SK-N-SH (cell line): ENCODE measurements around the gene ACAP3.

Source experiments
- CTCF ChIP-seq: fragments of 200-600 bp; sonication (generic); IDR thresholded peaks from 2 replicates; pipeline ENCODE4 v1.6.1; 2017; ENCODE audit warnings: antibody characterized with exemption, mild to moderate bottlenecking, moderate library complexity
- EZH2phosphoT487 ChIP-seq: fragments of 200-600 bp; sonication (generic); IDR thresholded peaks from 2 replicates; pipeline ENCODE4 v1.6.1; 2017; ENCODE audit warnings: low read depth, mixed run types, mild to moderate bottlenecking, antibody characterized with exemption, moderate library complexity, borderline replicate concordance
- FOSL2 ChIP-seq: IDR thresholded peaks from 2 replicates; pipeline ENCODE4 v1.4.0; 2012; ENCODE audit warnings: low read depth, mild to moderate bottlenecking, moderate library complexity, borderline replicate concordance
- GABPA ChIP-seq: IDR thresholded peaks from 2 replicates; pipeline ENCODE4 v1.4.0; 2012; ENCODE audit warnings: low read depth, mild to moderate bottlenecking
- JUND ChIP-seq: IDR thresholded peaks from 2 replicates; pipeline ENCODE4 v1.4.0; 2012
- MEF2A ChIP-seq: IDR thresholded peaks from 2 replicates; pipeline ENCODE4 v1.4.0; 2012; ENCODE audit warnings: low read depth, borderline replicate concordance
- MXI1 ChIP-seq: IDR thresholded peaks from 2 replicates; pipeline ENCODE4 v1.6.1; 2012; ENCODE audit warnings: mild to moderate bottlenecking, low read depth, low read length, improper control_type of control experiment
- NRF1 ChIP-seq: IDR thresholded peaks from 2 replicates; pipeline ENCODE4 v1.6.1; 2012; ENCODE audit warnings: low read depth, mild to moderate bottlenecking, low read length
- PBX3 ChIP-seq: IDR thresholded peaks from 2 replicates; pipeline ENCODE4; 2012
- POLR2AphosphoS5 ChIP-seq: IDR thresholded peaks from 2 replicates; pipeline ENCODE4 v1.6.1; 2012; ENCODE audit warnings: low read depth, low read length
- SMC3 ChIP-seq: IDR thresholded peaks from 2 replicates; pipeline ENCODE4 v1.6.1; 2012; ENCODE audit warnings: low read depth, low read length, improper control_type of control experiment
- TF ChIP-seq, protein P1 (sequence below): fragments of 150-350 bp; IDR thresholded peaks from 2 replicates; pipeline ENCODE4 v1.6.1; 2017; ENCODE audit warnings: antibody characterized with exemption, low read length, low read depth, borderline replicate concordance

DNA sequence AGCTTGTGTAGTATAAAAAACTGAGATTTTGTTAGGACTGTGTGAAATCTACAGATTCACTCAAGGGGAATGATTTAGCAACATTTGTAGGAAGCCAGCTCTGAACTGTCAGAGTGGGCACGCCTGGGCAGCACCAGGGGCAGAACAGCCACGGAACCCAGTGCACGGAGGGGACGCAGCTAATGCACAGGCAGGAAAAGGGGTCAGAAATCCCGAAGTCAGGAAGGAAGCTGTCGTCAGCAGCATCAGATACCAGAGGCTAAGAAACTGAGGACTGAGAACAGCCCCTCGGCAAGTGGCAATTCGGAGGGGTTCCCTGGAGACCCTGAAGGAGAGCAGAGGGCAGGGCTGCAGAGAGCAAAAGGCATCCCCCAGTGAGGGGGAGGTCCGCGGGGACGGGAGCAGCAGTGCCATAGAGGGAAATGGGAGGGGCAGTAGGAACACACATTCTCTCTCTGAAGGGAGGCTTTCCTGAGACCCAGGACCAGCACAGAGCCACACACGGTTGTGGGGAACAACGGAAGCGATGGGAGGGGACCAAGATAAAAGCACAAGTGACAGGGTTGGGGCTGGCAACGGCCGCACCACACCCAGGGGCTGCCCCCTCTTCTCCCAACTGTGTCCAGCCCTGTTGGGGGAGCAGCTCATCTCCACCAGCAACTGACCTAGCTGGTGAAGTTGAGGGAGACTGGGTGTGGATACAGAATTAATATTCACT lies 46.7 kb downstream of the ACAP3 start:
- TF ChIP-seq POLR2AphosphoS5, result no peak
- TF ChIP-seq CTCF, result no peak
- no peak for TF ChIP-seq PBX3
- no peak for TF ChIP-seq MXI1
- no peak for TF ChIP-seq FOSL2
- no peak for TF ChIP-seq GABPA
- no peak for TF ChIP-seq EZH2phosphoT487
- TF ChIP-seq, protein P1, sequence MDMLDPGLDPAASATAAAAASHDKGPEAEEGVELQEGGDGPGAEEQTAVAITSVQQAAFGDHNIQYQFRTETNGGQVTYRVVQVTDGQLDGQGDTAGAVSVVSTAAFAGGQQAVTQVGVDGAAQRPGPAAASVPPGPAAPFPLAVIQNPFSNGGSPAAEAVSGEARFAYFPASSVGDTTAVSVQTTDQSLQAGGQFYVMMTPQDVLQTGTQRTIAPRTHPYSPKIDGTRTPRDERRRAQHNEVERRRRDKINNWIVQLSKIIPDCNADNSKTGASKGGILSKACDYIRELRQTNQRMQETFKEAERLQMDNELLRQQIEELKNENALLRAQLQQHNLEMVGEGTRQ, result no peak
- TF ChIP-seq NRF1, result no peak
- no peak for TF ChIP-seq JUND
- no peak for TF ChIP-seq MEF2A
- no peak for TF ChIP-seq SMC3
